ENCODE results near the gene CRLF3. TPM values are rescaled to one million over a fixed set of nuclear protein-coding genes. Genes with fewer than 3 reads are reported as not detected.

The CRLF3 gene
- total RNA-seq, 1 donor from 2014 or later, result 10.0 TPM

DNA sequence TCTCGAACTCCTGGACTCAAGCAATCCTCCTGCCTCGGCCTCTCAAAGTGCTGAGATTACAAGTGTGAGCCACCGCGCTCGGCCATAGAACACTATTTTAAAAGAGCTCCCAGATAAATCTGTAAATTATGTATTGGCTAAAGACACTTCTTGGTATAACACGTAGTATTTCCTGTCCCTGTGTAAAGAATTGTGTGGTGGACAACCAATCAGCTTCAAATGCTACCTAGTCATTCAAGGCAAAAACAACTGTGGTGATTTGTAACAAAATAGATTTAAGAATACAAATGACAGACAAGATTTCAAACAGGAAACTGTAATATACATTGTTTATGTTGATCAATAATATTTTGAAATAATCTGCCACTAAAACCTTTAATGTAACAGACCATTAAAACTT, 14.6 kb downstream of the CRLF3 start:
- TF ChIP-seq, protein P1, sequence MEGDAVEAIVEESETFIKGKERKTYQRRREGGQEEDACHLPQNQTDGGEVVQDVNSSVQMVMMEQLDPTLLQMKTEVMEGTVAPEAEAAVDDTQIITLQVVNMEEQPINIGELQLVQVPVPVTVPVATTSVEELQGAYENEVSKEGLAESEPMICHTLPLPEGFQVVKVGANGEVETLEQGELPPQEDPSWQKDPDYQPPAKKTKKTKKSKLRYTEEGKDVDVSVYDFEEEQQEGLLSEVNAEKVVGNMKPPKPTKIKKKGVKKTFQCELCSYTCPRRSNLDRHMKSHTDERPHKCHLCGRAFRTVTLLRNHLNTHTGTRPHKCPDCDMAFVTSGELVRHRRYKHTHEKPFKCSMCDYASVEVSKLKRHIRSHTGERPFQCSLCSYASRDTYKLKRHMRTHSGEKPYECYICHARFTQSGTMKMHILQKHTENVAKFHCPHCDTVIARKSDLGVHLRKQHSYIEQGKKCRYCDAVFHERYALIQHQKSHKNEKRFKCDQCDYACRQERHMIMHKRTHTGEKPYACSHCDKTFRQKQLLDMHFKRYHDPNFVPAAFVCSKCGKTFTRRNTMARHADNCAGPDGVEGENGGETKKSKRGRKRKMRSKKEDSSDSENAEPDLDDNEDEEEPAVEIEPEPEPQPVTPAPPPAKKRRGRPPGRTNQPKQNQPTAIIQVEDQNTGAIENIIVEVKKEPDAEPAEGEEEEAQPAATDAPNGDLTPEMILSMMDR (IDR thresholded peaks at IDR 0.05), result no peak
- intact Hi-C loops (cut with DNase I), result no loop called here

DNA sequence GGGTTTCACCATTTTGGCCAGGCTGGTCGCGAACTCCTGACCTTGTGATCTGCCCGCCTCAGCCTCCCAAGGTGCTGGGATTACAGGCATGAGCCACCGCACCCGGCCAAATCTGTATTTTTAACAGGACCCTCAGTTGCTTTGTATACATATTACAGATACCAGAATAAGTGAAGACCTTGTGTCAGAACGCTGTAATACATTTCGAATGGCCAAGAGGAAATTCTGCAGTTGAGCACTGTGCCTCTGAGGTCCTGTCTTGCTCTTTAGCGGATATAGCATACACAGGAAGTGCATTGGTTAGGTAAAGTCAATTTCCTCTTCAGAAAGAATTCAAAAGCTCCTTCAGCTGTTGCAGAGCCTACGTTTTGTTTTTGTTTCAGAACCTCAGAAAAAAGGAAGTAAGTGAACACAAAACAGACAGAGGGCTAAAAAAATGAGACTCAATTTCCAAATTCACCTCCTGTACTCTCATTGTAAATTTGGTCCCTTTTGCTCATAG, 15.7 kb downstream of the CRLF3 start:
- TF ChIP-seq, protein P1 (IDR thresholded peaks at IDR 0.05), result no peak
- Histone ChIP-seq H3K4me1 (peaks cover 0 to 6% of the 10 kb centered on the region in 2 donors), H3K27me3 (no peaks in the 10 kb centered on the region), H3K9me3 (no peaks in the 10 kb centered on the region), H3K27ac (no peak overlapping the region), H3K36me3 (peaks cover under 1 to 11% of the 10 kb centered on the region in 2 donors), H3K4me3 (no peak overlapping the region)
- no peak for DNase-seq (ENCODE audit: low spot score in 2 of 2)
- intact Hi-C loops (cut with DNase I), result no loop called here

More for the DNA sequence above, 14.6 kb downstream of the CRLF3 start:
- Histone ChIP-seq H3K27ac (no peak overlapping the region), H3K4me3 (no peak overlapping the region), H3K27me3 (no peaks in the 10 kb centered on the region), H3K36me3 (peaks cover 0 to 6% of the 10 kb centered on the region in 2 donors), H3K9me3 (no peaks in the 10 kb centered on the region), H3K4me1 (peaks cover 0 to 6% of the 10 kb centered on the region in 2 donors)
- no peak for DNase-seq (ENCODE audit: low spot score in 2 of 2)

DNA sequence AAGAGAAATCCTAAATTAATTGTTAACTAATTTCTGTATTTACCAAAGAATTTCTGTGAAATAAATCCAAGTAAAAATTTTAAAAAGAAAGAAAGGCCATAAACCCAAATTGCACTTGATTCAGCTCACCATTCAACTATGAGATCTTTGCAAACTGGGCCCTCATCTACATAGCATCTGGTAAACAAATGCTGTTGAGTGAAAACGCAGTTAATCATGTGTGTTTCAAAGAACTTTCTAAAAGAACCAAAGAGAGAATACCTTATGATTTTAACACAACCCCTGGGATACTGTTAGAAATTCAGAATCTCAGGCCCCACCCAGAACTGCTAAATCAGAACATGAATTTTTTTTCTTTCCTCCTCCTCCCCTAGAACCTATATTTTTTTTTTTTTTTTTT, 16.6 kb downstream of the CRLF3 start:
- no peaks in the 10 kb centered on the region for H3K27me3 ChIP-seq
- no peaks in the 10 kb centered on the region for H3K9me3 ChIP-seq
- intact Hi-C loops (cut with DNase I), result no loop called here
- TF ChIP-seq, protein P1 (IDR thresholded peaks at IDR 0.05), result no peak
- peaks cover 10 to 20% of the 10 kb centered on the region in 2 donors for H3K36me3 ChIP-seq
- DNase-seq (ENCODE audit: low spot score in 2 of 2), result no peak
- H3K27ac ChIP-seq, result no peak overlapping the region
- H3K4me3 ChIP-seq, result no peak overlapping the region
- H3K4me1 ChIP-seq, result peaks cover 0 to 6% of the 10 kb centered on the region in 2 donors

DNA sequence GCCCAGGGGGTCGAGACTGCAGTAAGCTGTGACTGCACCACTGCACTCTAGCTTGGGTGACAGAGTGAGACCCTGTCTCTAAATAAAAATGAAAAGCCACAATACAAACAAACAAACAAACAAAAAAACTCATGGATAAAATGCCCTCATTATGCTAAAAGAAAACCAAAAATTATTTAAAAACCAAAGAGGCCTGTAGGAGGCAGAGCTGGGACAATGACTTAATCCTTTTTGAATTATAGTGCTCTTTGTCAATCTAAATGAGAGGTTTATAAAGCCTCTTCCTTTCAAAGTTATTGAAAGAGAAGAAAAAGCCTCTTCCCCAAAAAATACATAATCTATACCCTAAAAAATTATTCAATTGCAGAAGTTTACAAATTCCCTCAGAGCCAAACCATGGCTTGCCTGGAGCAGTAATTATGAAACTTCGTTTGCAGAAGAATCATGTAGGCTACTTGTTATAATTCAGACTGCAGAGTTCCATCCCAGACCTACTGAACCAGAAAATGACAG, 18.5 kb downstream of the CRLF3 start:
- H3K27ac ChIP-seq, result no peak overlapping the region
- no peaks in the 10 kb centered on the region for H3K27me3 ChIP-seq
- DNase-seq (ENCODE audit: low spot score in 2 of 2), result no peak
- H3K9me3 ChIP-seq, result no peaks in the 10 kb centered on the region
- no peak overlapping the region for H3K4me3 ChIP-seq
- no peaks in the 10 kb centered on the region for H3K4me1 ChIP-seq
- intact Hi-C loops (cut with DNase I), result no loop called here
- H3K36me3 ChIP-seq, result peaks cover 27 to 38% of the 10 kb centered on the region in 2 donors
- TF ChIP-seq, protein P1 (IDR thresholded peaks at IDR 0.05), result no peak

DNA sequence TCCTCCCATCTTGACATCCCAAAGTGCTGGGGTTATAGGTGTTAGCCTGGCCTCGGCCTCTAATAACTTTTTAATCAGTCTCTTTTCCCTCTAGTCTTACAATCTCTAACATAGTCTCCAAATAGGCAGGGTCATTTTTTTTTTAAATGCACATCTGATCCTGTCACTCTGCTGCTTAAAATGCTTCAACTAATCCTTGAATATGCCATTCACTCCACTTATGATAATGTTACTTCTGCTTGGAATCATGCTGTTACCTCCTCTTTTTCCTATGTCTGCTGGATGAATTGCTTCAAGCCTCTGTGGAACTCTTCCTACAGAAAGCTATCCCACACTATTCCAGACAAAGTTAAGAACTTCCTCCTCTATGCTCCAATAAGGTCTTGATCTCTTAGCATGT, 22.8 kb downstream of the CRLF3 start:
- H3K9me3 ChIP-seq, result no peaks in the 10 kb centered on the region
- peaks cover 47 to 59% of the 10 kb centered on the region in 2 donors for H3K36me3 ChIP-seq
- no peak overlapping the region for H3K4me3 ChIP-seq
- no peak for DNase-seq (ENCODE audit: low spot score in 2 of 2)
- TF ChIP-seq, protein P1 (IDR thresholded peaks at IDR 0.05), result no peak
- H3K27me3 ChIP-seq, result no peaks in the 10 kb centered on the region
- intact Hi-C loops (cut with DNase I), result no loop called here
- H3K4me1 ChIP-seq, result no peaks in the 10 kb centered on the region
- H3K27ac ChIP-seq, result no peak overlapping the region

Measured in ascending aorta (tissue), 2 donors.